Esophagus muscularis mucosa (tissue), 4 donors: ENCODE measurements around the gene SEC16B.

Source experiments
- EP300 ChIP-seq: sonication (generic); formaldehyde crosslinking; IDR thresholded peaks from one replicate; pipeline ENCODE4 v1.6.1; 2017; ENCODE audit warnings: antibody characterized with exemption
- POLR2A ChIP-seq: fragments of 450-650 bp; IDR thresholded peaks from one replicate; pipeline ENCODE4 v1.6.1; 2017; ENCODE audit warnings: antibody characterized with exemption, moderate library complexity, mild to moderate bottlenecking, low read depth
- POLR2AphosphoS5 ChIP-seq, 2 donors: sonication (generic); formaldehyde crosslinking; IDR thresholded peaks; one replicate each; pipeline ENCODE4 v1.6.1; 2017; ENCODE audit warnings: antibody characterized with exemption in 2 of 2
- TF ChIP-seq, protein P1 (sequence below), 3 experiments: fragments of 200-600 bp in 2 of 3; fragments of 450-650 bp in 1 of 3; sonication (generic) in 2 of 3; IDR thresholded peaks; one replicate each; pipeline ENCODE4 v1.5.1; 2017 to 2019; ENCODE audit warnings: antibody characterized with exemption in 3 of 3, mild to moderate bottlenecking in 2 of 3, moderate library complexity in 1 of 3

DNA sequence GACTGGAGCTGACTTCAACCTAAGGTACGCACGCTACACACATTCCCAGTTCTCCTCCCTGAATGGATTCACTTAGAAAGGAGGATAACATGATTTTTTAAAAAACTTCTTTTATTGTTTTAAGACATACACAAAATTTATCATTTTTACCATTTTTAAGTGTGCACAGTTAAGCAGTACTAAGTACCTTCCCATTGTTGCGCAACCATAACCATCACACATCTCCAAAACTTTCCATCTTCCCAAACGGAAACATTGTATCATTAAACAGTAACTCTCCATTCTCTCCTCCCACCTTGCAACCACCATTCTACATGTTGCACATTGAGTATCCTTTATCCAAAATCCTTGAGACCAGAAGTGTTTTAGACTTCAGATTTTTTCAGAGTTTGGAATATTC is 36.2 kb upstream of the SEC16B start:
- TF ChIP-seq, protein P1, sequence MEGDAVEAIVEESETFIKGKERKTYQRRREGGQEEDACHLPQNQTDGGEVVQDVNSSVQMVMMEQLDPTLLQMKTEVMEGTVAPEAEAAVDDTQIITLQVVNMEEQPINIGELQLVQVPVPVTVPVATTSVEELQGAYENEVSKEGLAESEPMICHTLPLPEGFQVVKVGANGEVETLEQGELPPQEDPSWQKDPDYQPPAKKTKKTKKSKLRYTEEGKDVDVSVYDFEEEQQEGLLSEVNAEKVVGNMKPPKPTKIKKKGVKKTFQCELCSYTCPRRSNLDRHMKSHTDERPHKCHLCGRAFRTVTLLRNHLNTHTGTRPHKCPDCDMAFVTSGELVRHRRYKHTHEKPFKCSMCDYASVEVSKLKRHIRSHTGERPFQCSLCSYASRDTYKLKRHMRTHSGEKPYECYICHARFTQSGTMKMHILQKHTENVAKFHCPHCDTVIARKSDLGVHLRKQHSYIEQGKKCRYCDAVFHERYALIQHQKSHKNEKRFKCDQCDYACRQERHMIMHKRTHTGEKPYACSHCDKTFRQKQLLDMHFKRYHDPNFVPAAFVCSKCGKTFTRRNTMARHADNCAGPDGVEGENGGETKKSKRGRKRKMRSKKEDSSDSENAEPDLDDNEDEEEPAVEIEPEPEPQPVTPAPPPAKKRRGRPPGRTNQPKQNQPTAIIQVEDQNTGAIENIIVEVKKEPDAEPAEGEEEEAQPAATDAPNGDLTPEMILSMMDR (IDR thresholded peaks at IDR 0.05): no peak
- TF ChIP-seq EP300: no peak
- TF ChIP-seq POLR2A: no peak
- TF ChIP-seq POLR2AphosphoS5 (IDR thresholded peaks at IDR 0.05): no peak
